ENCODE measurements around the gene HCCS.

DNA sequence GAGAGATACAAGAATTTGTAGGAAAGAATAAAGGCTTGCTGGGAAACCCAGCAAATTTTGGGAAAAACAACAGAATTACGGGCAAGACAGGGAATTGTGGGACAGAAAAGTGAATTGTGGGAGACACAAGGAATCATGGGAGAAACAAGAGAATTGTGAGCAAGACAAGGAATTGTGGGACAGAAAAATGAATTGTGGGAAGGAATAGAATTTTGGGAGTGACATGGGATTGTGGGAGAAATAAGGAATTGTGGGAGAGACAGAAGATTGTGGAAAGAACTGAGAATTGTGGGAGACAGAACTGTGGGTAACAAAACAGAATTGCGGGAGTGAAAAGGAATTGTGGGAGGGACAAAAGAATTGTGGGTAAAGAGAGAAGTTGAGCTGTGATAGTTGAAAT lies 1.2 kb upstream of the HCCS start:
- TF ChIP-seq, protein P1, sequence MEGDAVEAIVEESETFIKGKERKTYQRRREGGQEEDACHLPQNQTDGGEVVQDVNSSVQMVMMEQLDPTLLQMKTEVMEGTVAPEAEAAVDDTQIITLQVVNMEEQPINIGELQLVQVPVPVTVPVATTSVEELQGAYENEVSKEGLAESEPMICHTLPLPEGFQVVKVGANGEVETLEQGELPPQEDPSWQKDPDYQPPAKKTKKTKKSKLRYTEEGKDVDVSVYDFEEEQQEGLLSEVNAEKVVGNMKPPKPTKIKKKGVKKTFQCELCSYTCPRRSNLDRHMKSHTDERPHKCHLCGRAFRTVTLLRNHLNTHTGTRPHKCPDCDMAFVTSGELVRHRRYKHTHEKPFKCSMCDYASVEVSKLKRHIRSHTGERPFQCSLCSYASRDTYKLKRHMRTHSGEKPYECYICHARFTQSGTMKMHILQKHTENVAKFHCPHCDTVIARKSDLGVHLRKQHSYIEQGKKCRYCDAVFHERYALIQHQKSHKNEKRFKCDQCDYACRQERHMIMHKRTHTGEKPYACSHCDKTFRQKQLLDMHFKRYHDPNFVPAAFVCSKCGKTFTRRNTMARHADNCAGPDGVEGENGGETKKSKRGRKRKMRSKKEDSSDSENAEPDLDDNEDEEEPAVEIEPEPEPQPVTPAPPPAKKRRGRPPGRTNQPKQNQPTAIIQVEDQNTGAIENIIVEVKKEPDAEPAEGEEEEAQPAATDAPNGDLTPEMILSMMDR (IDR thresholded peaks at IDR 0.05; ENCODE audit: extremely low read depth in 1 of 2, insufficient read depth in 1 of 2, low read depth in 1 of 2, low read length in 2 of 2): no peak
- TF ChIP-seq POLR2AphosphoS5 (IDR thresholded peaks at IDR 0.05; ENCODE audit: insufficient read depth, low read depth, low read length): no peak
- TF ChIP-seq EZH2 (IDR thresholded peaks at IDR 0.05; ENCODE audit: borderline replicate concordance, low read depth, low read length, severe bottlenecking): no peak
- TF ChIP-seq, protein P2, sequence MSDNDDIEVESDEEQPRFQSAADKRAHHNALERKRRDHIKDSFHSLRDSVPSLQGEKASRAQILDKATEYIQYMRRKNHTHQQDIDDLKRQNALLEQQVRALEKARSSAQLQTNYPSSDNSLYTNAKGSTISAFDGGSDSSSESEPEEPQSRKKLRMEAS (IDR thresholded peaks at IDR 0.05; ENCODE audit: insufficient read depth, insufficient read length): no peak
- no peak for TF ChIP-seq POLR2A (IDR thresholded peaks at IDR 0.05; ENCODE audit: low read depth, low read length)
- TF ChIP-seq FOS (IDR thresholded peaks at IDR 0.05; ENCODE audit: borderline replicate concordance, insufficient read depth, low read length): no peak
- no peak for TF ChIP-seq MYC (IDR thresholded peaks at IDR 0.05; ENCODE audit: low read depth, low read length)

Measured in endothelial cell of umbilical vein (primary cell).